CD4-positive, alpha-beta T cell (primary cell): ENCODE data around the gene SEPTIN3. TPM values are rescaled to one million over a fixed set of nuclear protein-coding genes. Genes with fewer than 3 reads are reported as not detected.

Experiments
- ATAC-seq: fragments of 200-7000 bp; cut with Tn5 transposase; one replicate; pipeline ENCODE4 v1.10.0; 2022; ENCODE audit warnings: mild to moderate bottlenecking; ENCODE audit not compliant: poor library complexity
- CTCF ChIA-PET: fragments of 350-600 bp; sonication (Branson Sonifier 250); formaldehyde crosslinking; loops from one replicate; lab custom pipeline; 2021; ENCODE audit warnings: antibody characterized with exemption, inconsistent platforms; lab: Charles Lee
- POLR2A ChIA-PET: fragments of 350-600 bp; sonication (Branson Sonifier 250); formaldehyde crosslinking; loops from one replicate; lab custom pipeline; 2021; ENCODE audit warnings: antibody characterized with exemption, inconsistent platforms; lab: Charles Lee
- DNase-seq, 14 experiments: peaks; one replicate each; pipeline ENCODE4 v3.0.0-alpha.2; 2013 to 2020; ENCODE audit warnings: mixed read lengths in 2 of 14
- H3K27ac ChIP-seq, 2 donors: one replicate each; pipeline versions ENCODE4 v1.5.1 to v1.7.0; 2013; ENCODE audit warnings: low read length in 2 of 2, low read depth in 1 of 2, mild to moderate bottlenecking in 1 of 2
- H3K27me3 ChIP-seq, 2 experiments: 1 replicate in 1 of 2; 2 replicates in 1 of 2; pipeline versions ENCODE4 v1.6.1 to v1.7.0; 2013; ENCODE audit warnings: low read length in 2 of 2, control low read depth in 1 of 2, mild to moderate bottlenecking in 1 of 2, moderate library complexity in 1 of 2; ENCODE audit not compliant: insufficient read depth in 2 of 2, control insufficient read depth in 1 of 2
- H3K36me3 ChIP-seq: one replicate; pipeline ENCODE4 v1.6.1; 2013; ENCODE audit warnings: low read length, control low read depth; ENCODE audit not compliant: insufficient read depth
- H3K4me1 ChIP-seq: one replicate; pipeline ENCODE4 v1.6.1; 2013; ENCODE audit warnings: low read length, control low read depth; ENCODE audit not compliant: insufficient read depth
- H3K4me3 ChIP-seq: one replicate; pipeline ENCODE4 v1.5.1; 2013; ENCODE audit warnings: mild to moderate bottlenecking, low read length, moderate library complexity
- H3K9me3 ChIP-seq, 2 experiments: 1 replicate in 1 of 2; 2 replicates in 1 of 2; pipeline versions ENCODE4 v1.6.1 to v1.7.0; 2013; ENCODE audit warnings: low read length in 2 of 2, mild to moderate bottlenecking in 2 of 2, control low read depth in 1 of 2, moderate library complexity in 1 of 2; ENCODE audit not compliant: control insufficient read depth in 1 of 2, insufficient read depth in 1 of 2
- H3K27ac Mint-ChIP-seq: one replicate; pipeline ENCODE4 v1.8.0; 2020; ENCODE audit warnings: mixed read lengths
- H3K27me3 Mint-ChIP-seq: one replicate; pipeline ENCODE4 v1.8.0; 2021; ENCODE audit warnings: mixed read lengths
- H3K36me3 Mint-ChIP-seq: one replicate; pipeline ENCODE4 v1.8.0; 2021; ENCODE audit warnings: low read depth, mixed read lengths
- H3K4me1 Mint-ChIP-seq: one replicate; pipeline ENCODE4 v1.8.0; 2021; ENCODE audit warnings: low read depth, mixed read lengths
- H3K4me3 Mint-ChIP-seq: one replicate; pipeline ENCODE4 v1.8.0; 2020; ENCODE audit warnings: mild to moderate bottlenecking, mixed read lengths
- H3K9me3 Mint-ChIP-seq: one replicate; pipeline ENCODE4 v1.8.0; 2020; ENCODE audit warnings: mixed read lengths
- CTCF ChIP-seq: fragments of 200-600 bp; IDR thresholded peaks from one replicate; pipeline ENCODE4 v1.8.0; 2022; ENCODE audit warnings: antibody characterized with exemption, mild to moderate bottlenecking
- intact Hi-C, 2 experiments: fragments of 100-400 bp; cut with DNase I in 1 of 2; cut with micrococcal nuclease in 1 of 2; formaldehyde crosslinking; loops; one replicate each; pipeline versions ENCODE4 v1.15.1 to v1.9.0; 2023 to 2025; cut with DNase I, micrococcal nuclease
- total RNA-seq, 174 experiments: library from RNA in 2 of 174; stranded (reverse) in 2 of 174; gene quantifications; one replicate each; pipeline ENCODE4 v1.2.3 and lab custom pipeline; 2021 to 2026

The SEPTIN3 gene
- total RNA-seq, 2 experiments from 2014 or later = 0.20 to 0.22 TPM

GRCh38 chr22:41971431-41971830 is 2.2 kb downstream of the SEPTIN3 start:
- no peaks in the 10 kb centered on the region for H3K9me3 Mint-ChIP-seq
- H3K4me1 ChIP-seq = peaks cover 6% of the 10 kb centered on the region
- H3K36me3 ChIP-seq = no peaks in the 10 kb centered on the region
- ChIA-PET CTCF (no interaction called here), POLR2A (no interaction called here)
- H3K9me3 ChIP-seq = peaks cover 0 to 6% of the 10 kb centered on the region in 2 experiments
- no peak for ATAC-seq
- no peak for DNase-seq
- no peak overlapping the region for H3K4me3 ChIP-seq
- intact Hi-C loops = no loop called here
- no peaks in the 10 kb centered on the region for H3K36me3 Mint-ChIP-seq
- TF ChIP-seq CTCF = no peak
- H3K27me3 ChIP-seq = peaks cover 23 to 31% of the 10 kb centered on the region in 2 experiments
- peaks cover 41% of the 10 kb centered on the region for H3K27me3 Mint-ChIP-seq
- no peak overlapping the region for H3K27ac Mint-ChIP-seq
- no peak overlapping the region for H3K4me3 Mint-ChIP-seq
- no peak overlapping the region for H3K27ac ChIP-seq
- H3K4me1 Mint-ChIP-seq = no peaks in the 10 kb centered on the region

GRCh38 chr22:41974691-41975290 is 5.5 kb downstream of the SEPTIN3 start:
- Histone ChIP-seq H3K27me3 (peaks cover 33 to 41% of the 10 kb centered on the region in 2 experiments), H3K4me3 (no peak overlapping the region), H3K4me1 (peaks cover 12% of the 10 kb centered on the region), H3K36me3 (no peaks in the 10 kb centered on the region), H3K9me3 (peaks cover 0 to 11% of the 10 kb centered on the region in 2 experiments), H3K27ac (no peak overlapping the region)
- CTCF ChIA-PET = no interaction called here
- DNase-seq (no peak), ATAC-seq (peak; percentile 25)
- no peaks in the 10 kb centered on the region for H3K4me1 Mint-ChIP-seq
- no peak overlapping the region for H3K27ac Mint-ChIP-seq
- POLR2A ChIA-PET = no interaction called here
- no peaks in the 10 kb centered on the region for H3K9me3 Mint-ChIP-seq
- no peak for TF ChIP-seq CTCF
- no peaks in the 10 kb centered on the region for H3K36me3 Mint-ChIP-seq
- intact Hi-C loops = no loop called here
- peaks cover 60% of the 10 kb centered on the region for H3K27me3 Mint-ChIP-seq
- H3K4me3 Mint-ChIP-seq = no peak overlapping the region

GRCh38 chr22:41975299-41976069 is 6.2 kb downstream of the SEPTIN3 start:
- ChIA-PET CTCF (no interaction called here), POLR2A (interaction anchor here (1.5 kb wide), 1 partner anchor 8 kb away, joined by 3 read pairs; no protein-coding TSS in a partner anchor)
- Mint-ChIP-seq H3K4me1 (no peaks in the 10 kb centered on the region), H3K36me3 (no peaks in the 10 kb centered on the region), H3K9me3 (no peaks in the 10 kb centered on the region), H3K4me3 (peak overlapping the region; percentile 59), H3K27ac (no peak overlapping the region), H3K27me3 (peaks cover 60% of the 10 kb centered on the region)
- Histone ChIP-seq H3K4me1 (peaks cover 12% of the 10 kb centered on the region), H3K4me3 (no peak overlapping the region), H3K27ac (no peak overlapping the region), H3K36me3 (no peaks in the 10 kb centered on the region), H3K9me3 (peaks cover 0 to 11% of the 10 kb centered on the region in 2 experiments), H3K27me3 (peaks cover 33 to 41% of the 10 kb centered on the region in 2 experiments)
- no peak for TF ChIP-seq CTCF
- ATAC-seq (no peak), DNase-seq (no peak)
- intact Hi-C loops = no loop called here
